ENCODE measurements around the gene C1orf232.

C1orf232 gene

GRCh38 chr1:26156285-26157038, 12.3 kb downstream of the C1orf232 start:
- no peak for DNase-seq (ENCODE audit: low spot score)

GRCh38 chr1:26155370-26156284, 13.1 kb downstream of the C1orf232 start:
- no peak for DNase-seq (ENCODE audit: low spot score)

- DNase-seq (ENCODE audit: low spot score): no peak
These were observed 14.0 kb downstream of the C1orf232 start for GRCh38 chr1:26154750-26155149.

- no peak for DNase-seq (ENCODE audit: low spot score)
These were observed 14.7 kb downstream of the C1orf232 start for GRCh38 chr1:26153966-26154532.

GRCh38 chr1:26148887-26149286, 19.9 kb downstream of the C1orf232 start:
- no peak for DNase-seq (ENCODE audit: low spot score)

GRCh38 chr1:26145960-26146294, 22.8 kb downstream of the C1orf232 start:
- no peak for DNase-seq (ENCODE audit: low spot score)

GRCh38 chr1:26145041-26145959, 23.5 kb downstream of the C1orf232 start:
- DNase-seq (ENCODE audit: low spot score): peak; percentile 88

GRCh38 chr1:26142159-26142558, 26.6 kb downstream of the C1orf232 start:
- DNase-seq (ENCODE audit: low spot score): no peak

GRCh38 chr1:26138974-26139558, 29.7 kb downstream of the C1orf232 start:
- no peak for DNase-seq (ENCODE audit: low spot score)

GRCh38 chr1:26134466-26134865, 34.3 kb downstream of the C1orf232 start:
- DNase-seq (ENCODE audit: low spot score): no peak

GRCh38 chr1:26132834-26133167, 36.0 kb downstream of the C1orf232 start:
- DNase-seq (ENCODE audit: low spot score): no peak

- peak; percentile 59 for DNase-seq (ENCODE audit: low spot score)
These were observed 36.5 kb downstream of the C1orf232 start for GRCh38 chr1:26132128-26132833.

GRCh38 chr1:26130695-26131094, 38.1 kb downstream of the C1orf232 start:
- no peak for DNase-seq (ENCODE audit: low spot score)

- DNase-seq (ENCODE audit: low spot score): no peak
These were observed 39.0 kb downstream of the C1orf232 start for GRCh38 chr1:26129778-26130177.

GRCh38 chr1:26127235-26128163, 41.3 kb downstream of the C1orf232 start:
- DNase-seq (ENCODE audit: low spot score): no peak

- DNase-seq (ENCODE audit: low spot score): peak; percentile 90
These were observed 42.3 kb downstream of the C1orf232 start for GRCh38 chr1:26126321-26127084.

GRCh38 chr1:26125946-26126320, 42.8 kb downstream of the C1orf232 start:
- no peak for DNase-seq (ENCODE audit: low spot score)

GRCh38 chr1:26125382-26125781, 43.4 kb downstream of the C1orf232 start:
- no peak for DNase-seq (ENCODE audit: low spot score)
